Measurements from ENCODE around the gene KCNH2.

KCNH2 gene

GRCh38 chr7:150993511-150993910 lies 15.4 kb upstream of the KCNH2 start:
- DNase-seq, result no peak

DNA sequence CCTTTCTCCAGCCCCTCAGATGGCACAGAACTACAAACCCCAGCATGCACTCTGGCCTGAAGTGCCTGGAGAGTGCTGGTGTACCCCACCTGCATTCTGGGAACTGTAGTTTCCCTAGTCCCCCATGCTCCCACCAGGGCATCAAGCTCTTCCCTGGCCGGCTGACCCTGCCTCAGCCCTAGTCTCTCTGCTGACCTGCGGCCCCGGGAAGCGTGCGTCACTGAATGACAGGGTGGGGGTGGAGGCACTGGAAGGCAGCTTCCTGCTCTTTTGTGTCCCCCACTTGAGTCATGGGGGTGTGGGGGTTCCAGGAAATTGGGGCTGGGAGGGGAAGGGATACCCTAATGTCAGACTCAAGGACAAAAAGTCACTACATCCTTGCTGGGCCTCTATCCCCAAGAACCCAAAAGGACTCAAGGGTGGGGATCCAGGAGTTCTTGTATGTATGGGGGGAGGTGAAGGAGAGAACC lies 14.7 kb upstream of the KCNH2 start:
- no peak for DNase-seq

DNA sequence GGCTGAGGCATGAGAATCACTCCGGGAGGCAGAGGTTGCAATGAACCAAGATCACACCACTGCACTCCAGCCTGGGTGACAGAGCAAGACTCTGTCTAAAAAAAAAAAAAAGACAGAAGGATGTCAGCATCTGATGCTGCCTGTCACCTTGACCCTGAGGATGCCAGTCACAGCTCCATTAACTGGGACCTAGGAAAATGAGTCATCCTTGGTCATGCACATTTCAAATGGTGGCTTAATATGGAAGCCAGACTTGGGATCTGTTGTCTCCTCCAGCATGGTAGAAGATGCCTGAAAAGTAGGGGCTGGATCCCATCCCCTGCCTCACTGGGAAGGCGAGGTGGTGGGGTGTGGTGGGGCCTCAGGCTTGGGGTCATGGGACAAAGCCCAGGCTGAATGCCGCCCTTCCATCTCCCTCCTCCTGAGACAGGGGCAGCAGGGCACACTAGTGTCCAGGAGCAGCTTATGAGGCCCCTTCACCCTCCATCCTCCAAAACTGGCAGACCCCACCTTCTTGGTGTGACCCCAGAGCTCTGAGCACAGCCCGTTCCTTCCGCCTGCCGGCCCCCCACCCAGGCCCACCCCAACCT lies 14.0 kb upstream of the KCNH2 start:
- no peak for DNase-seq

DNA sequence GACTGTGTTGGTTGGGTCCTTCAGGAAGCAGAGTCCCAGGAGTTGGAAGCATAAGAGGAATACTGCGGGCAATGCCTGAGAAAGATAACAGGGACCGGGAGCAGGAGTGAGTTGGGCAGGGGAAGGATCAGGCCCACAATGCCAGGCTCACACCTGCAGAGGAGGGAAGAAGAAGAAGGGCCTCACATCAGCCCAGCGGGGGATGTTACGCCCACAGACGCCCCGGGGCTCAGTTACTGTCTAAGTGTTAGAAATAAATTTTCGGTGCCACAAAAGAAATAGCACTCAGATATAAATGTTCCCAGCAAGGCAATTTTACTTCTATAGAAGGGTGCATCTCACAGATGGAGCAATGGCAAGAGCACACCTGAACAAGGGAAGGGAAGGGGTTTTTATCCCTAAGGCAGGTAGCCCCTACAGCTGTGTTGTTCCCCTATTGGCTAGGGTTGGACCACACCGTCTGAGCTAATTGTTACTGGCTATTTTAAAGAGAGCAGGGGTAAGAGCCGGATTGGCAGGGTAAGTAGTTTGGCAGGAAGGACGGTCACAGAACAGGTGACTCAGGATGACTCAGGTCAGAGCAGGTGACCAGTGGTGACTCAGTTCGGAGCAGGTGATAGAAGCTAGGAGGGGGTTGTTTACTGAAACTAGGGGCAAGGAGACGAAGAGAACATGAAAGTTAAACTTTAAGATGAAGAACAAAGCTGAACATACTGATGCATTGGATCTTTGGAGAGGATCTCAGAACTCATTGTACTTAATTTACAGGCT lies 12.5 kb upstream of the KCNH2 start, which contains the start of gene NOS3:
TSS of gene NOS3 (plus strand) at position 602 of the 771 bp plus-strand sequence. CDS start 2,787 bp downstream, outside the sequence.
- no peak for DNase-seq

GRCh38 chr7:150989456-150989855 lies 11.3 kb upstream of the KCNH2 start:
- no peak for DNase-seq

- peak; percentile 67 for DNase-seq
Measured at GRCh38 chr7:150988230-150989226, 10.4 kb upstream of the KCNH2 start.

- no peak for DNase-seq
Measured at GRCh38 chr7:150986556-150986955, 8.4 kb upstream of the KCNH2 start.

DNA sequence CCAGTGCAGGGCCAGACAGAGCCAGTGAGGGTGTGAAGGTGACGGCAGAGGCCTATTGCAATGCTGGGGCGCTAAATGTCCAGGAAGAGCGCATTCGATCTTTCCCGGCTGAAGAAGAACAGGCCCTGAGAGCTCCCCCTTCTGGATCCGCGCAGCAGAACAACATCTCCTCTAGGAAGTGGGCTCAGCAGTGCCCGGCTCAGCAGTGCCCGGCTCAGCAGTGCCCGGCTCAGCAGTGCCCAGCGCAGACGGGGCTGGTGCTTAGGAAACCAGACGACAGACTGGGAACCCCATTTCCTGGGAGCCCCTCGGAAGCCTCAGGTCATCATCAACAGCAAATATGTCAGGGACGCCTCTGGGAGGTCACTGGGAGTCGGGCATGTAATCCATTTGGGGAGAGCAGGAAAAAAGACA lies 8.0 kb upstream of the KCNH2 start:
- peak; percentile 64 for DNase-seq

DNA sequence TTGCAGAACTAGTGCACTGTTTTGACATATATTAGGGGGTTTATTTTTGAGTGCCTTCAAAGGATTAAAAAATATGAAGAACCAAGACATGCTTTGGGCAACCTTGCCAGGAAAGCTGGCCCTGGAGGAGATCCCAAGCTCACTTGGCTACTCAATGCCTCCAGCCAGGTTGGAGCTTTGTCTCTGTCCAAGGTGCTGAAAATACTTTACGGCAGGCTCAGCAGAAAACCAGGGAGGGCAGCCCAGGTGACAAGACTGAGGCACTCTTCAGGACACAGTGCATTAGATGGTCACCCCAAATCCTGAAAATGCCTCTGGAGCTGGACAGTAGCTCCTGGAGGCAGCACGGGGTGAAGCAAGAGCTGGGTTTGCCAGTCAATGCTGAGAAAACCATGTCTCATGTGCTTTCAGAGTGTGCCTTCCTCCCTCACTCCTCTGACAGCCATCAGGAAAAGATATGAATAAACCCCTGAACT lies 5.8 kb upstream of the KCNH2 start:
- no peak for DNase-seq

GRCh38 chr7:150982351-150982750 lies 4.2 kb upstream of the KCNH2 start:
- no peak for DNase-seq

DNA sequence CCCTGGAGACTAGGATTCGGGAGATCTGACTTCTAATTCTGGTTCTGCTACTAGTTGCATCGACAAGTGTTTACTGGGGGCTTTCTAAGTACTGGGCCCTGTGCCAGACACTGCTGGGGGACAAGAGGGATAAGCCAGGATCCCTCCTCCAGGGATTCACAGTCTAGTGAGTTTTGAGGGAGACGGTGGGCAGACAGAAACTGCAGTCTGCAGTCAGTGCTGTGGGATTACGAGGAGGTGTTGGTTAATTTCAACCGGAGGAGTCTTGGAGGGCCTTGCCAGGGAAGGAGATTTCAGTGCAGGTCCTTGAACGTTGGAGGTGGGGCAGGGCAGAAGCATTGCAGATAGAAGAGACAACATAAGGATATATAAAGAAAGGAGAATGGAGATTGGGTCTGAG lies 3.5 kb upstream of the KCNH2 start:
- DNase-seq, result no peak

DNA sequence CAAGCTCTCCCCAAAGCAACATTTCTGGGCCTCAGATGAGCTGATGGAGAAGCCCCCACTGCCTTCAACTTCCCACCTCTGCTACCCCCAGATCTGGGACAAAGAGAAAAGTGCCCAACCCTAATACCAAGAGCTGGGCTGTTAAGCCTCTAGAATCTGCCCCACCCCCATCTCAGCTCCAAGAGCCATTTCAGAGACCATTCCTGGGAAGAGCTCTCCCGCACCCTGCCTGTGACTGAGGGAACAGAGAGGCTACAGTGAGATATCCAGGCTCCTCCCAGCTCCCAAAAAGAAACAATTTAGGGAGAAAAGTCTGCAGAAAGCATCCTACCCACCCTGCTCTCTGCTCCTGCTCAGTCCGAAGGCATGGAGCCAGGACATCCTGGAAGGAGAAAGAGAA lies 2.5 kb upstream of the KCNH2 start:
- no peak for DNase-seq

GRCh38 chr7:150979713-150980390 lies 1.7 kb upstream of the KCNH2 start:
- no peak for DNase-seq

- no peak for DNase-seq
Measured at GRCh38 chr7:150977382-150978125, 567 bp downstream of the KCNH2 start.

DNA sequence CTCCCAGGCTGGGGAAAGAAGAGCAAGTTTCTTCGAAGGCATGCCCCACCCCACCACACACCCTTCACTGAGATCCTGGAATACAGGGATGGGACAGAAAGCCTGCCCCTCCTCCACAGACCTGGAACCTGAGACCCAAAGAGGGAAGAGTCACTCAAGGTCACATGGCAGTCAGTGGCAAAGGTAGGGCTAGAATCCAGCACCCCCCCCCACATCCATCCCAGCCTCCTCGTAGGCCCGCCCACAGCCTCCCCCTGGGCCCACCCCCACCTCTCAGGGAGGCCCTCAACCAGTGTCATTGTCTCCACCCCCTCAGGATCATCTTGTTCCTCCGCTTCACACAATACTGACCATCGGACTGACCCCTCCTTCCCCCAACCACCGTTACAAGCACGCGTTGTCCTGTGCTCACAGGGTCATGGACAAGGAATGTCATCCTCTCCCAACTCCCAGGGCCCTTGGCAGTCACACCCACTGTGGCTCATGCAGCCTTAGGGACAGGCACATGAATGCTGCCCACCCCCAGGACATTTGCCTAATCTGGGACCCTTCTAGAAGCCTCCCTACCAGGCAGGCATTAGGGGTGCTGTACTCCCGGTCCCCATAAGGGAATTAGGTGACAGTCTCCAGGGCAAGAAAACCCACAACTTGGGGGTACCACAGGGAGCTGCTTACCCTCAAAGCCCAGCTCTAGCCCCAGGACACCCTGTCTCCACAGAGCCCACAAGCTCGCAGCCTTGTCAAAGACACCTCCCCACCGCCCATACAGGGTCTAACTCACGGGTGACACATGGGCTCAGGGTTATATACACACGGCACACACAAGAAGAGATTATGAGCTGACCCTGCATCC lies 1.4 kb downstream of the KCNH2 start:
- no peak for DNase-seq

DNA sequence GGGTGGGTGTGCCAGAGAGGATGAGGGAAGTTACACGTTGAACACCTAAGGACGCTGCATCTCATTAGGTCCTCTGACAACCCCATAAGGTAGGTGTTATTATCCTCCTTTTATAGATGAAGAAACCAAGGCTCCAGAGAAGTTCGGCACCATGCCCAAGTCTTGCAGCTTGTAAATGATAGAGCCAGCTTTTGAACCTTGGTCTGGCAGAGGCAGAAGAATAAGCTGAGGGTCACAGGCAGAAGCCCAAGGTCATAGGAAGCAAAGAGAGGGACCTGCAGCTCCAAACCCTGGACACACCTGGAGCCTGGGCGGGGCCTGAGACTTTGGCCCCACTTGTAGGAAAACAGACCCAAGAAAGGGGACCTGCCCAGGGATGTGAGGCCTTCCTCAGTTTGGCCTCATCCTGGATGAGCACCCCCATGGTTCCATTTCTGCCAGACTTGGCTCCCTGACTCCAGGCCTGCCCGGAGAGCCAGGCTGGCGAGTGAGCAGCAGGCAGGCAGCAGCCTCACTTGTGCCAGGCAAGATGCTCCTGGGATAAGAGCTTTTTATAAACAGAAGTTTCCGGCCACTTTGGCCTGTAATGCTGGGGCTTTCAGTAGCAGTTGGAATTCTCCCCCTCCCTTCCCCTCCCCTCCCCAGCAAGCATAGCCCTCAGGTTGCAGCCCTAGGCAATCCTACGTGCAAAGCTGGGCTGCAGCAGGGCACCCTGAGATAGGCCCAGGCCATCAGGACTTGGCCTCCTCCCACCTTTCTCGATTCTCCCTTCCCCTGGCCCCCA lies 2.4 kb downstream of the KCNH2 start:
- no peak for DNase-seq

- DNase-seq, result peak; percentile 78
Measured at GRCh38 chr7:150974468-150975391, 3.4 kb downstream of the KCNH2 start.

DNA sequence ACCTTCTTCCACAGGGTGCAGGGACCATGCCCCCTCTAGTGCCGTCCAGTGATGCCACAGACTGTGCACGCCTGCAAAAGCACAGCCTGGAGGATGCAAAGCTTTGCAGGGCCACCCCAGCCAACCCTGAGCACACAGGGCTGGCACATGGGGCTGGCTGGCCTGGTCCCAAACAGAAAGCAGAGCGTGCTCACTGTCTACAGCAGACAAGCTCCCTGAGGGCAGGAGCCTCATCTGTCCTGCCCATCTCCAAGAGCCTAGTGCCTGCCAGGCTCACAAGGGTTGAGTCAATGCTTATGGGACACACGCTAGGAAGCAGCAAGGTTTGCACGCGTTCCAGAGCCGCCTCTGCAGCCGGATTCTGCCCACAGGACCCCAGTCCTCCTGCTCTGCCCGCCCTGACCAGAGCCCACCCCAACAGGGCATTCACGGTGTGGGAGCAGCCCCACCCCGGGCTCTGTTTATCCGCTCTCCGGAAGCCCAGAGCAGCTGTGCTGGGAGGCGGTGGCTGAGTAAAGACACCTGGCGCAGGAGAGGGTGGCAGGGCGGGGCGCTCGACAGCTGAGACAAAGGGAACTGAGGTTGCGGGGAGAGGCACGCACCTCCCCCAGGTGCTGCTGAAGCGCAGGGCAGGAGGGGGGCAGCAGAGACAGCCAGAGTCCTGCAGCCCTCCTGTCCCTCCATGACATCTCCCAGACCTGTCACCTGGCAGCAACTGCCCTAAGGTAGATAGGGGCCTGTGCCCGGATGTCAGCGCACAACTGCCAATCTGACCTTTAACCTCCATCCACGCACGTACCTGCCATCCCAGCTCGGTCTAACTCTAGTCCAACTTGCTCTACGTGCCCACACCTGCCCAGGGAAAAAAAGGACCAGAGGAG lies 4.3 kb downstream of the KCNH2 start:
- DNase-seq, result no peak

Measured in stimulated activated CD4-positive, alpha-beta T cell treated with anti-CD3 and anti-CD28 coated beads, Interleukin-4, amount 100 ng/mL, for 1 hour (primary cell).